Fibroblast of lung (primary cell): ENCODE results near the gene AMDHD2. TPM values are rescaled to one million over a fixed set of nuclear protein-coding genes. Genes with fewer than 3 reads are reported as not detected.

ENCODE experiments used
- DNase-seq, 2 donors: peaks; one replicate each; pipeline versions ENCODE4 v3.0.0 to v3.0.0-alpha.2; 2010; ENCODE audit warnings: low read depth in 2 of 2
- H2AFZ ChIP-seq: 2 replicates; pipeline ENCODE4 v1.5.1; 2012; ENCODE audit warnings: low read length, control low read depth, inconsistent platforms
- H3K27ac ChIP-seq: 2 replicates; pipeline ENCODE4 v1.5.1; 2011; ENCODE audit warnings: low read length, control low read depth; ENCODE audit not compliant: insufficient read depth
- H3K27me3 ChIP-seq: 2 replicates; pipeline ENCODE4 v1.5.1; 2011; ENCODE audit warnings: mild to moderate bottlenecking, low read length; ENCODE audit not compliant: control insufficient read depth, insufficient read depth
- H3K36me3 ChIP-seq: 2 replicates; pipeline ENCODE4 v1.5.1; 2011; ENCODE audit warnings: low read length; ENCODE audit not compliant: control insufficient read depth, insufficient read depth
- H3K4me1 ChIP-seq: 2 replicates; pipeline ENCODE4 v1.5.1; 2011; ENCODE audit warnings: low read length; ENCODE audit not compliant: control insufficient read depth, insufficient read depth; ENCODE audit errors: extremely low read depth
- H3K4me2 ChIP-seq: 2 replicates; pipeline ENCODE4 v1.5.1; 2011; ENCODE audit warnings: low read length, control low read depth; ENCODE audit not compliant: insufficient read depth; ENCODE audit errors: extremely low read depth
- H3K4me3 ChIP-seq, 4 experiments: fragments of 200-600 bp in 1 of 4; sonication (generic) in 1 of 4; replicated peaks in 1 of 4; 2 replicates each; pipeline ENCODE4 v1.5.1; 2011 to 2016; ENCODE audit warnings: low read length in 4 of 4, low read depth in 3 of 4, mild to moderate bottlenecking in 3 of 4, control low read depth in 2 of 4, inconsistent platforms in 1 of 4, mixed read lengths in 1 of 4; ENCODE audit not compliant: insufficient read depth in 1 of 4; ENCODE audit errors: control extremely low read depth in 1 of 4
- H3K79me2 ChIP-seq: 2 replicates; pipeline ENCODE4 v1.5.1; 2012; ENCODE audit warnings: mild to moderate bottlenecking, low read length, inconsistent platforms; ENCODE audit not compliant: control insufficient read depth, insufficient read depth
- H3K9ac ChIP-seq: 2 replicates; pipeline ENCODE4 v1.5.1; 2011; ENCODE audit warnings: mild to moderate bottlenecking, low read length, control low read depth; ENCODE audit not compliant: insufficient read depth
- H3K9me3 ChIP-seq: 2 replicates; pipeline ENCODE4 v1.5.1; 2012; ENCODE audit warnings: low read depth, low read length; ENCODE audit not compliant: control insufficient read depth, insufficient read depth
- H4K20me1 ChIP-seq: 2 replicates; pipeline ENCODE4 v1.5.1; 2011; ENCODE audit warnings: low read length; ENCODE audit not compliant: control insufficient read depth, insufficient read depth; ENCODE audit errors: extremely low read depth
- CTCF ChIP-seq, 2 donors: IDR thresholded peaks in 1 of 2; conservative IDR thresholded peaks in 1 of 2; 1 replicate in 1 of 2; 2 replicates in 1 of 2; pipeline ENCODE4 v1.5.1; 2011 to 2012; ENCODE audit warnings: low read length in 2 of 2, control low read depth in 1 of 2, inconsistent platforms in 1 of 2, low read depth in 1 of 2, mild to moderate bottlenecking in 1 of 2
- EZH2 ChIP-seq: IDR thresholded peaks from 2 replicates; pipeline ENCODE4 v1.5.1; 2012; ENCODE audit warnings: low read length, control low read depth, mild to moderate bottlenecking; ENCODE audit errors: missing control alignments
- polyA plus RNA-seq, 2 donors: library from polyadenylated mRNA; depleted of rRNA in 1 of 2; stranded (reverse) in 1 of 2; unstranded in 1 of 2; fragments of >200 nt; gene quantifications; 2 replicates each; pipeline ENCODE4 v1.2.1, GENCODE V29; 2011 to 2012; ENCODE audit warnings: missing spikeins in 1 of 2
- total RNA-seq: library from RNA; depleted of rRNA; stranded (reverse); fragments of >200 nt; gene quantifications from 2 replicates; pipeline ENCODE4 v1.2.1, GENCODE V29; 2014

AMDHD2 gene
- total and polyA plus RNA-seq, 2 donors (not counting 1 experiment from before 2014, with no cell fraction given), result 10.8 to 37.2 TPM

GRCh38 chr16:2527071-2527783, 7.1 kb downstream of the AMDHD2 start:
- Histone ChIP-seq H3K27me3 (no peaks in the 10 kb centered on the region), H3K27ac (no peak overlapping the region), H3K4me2 (no peak overlapping the region), H3K9me3 (no peaks in the 10 kb centered on the region), H3K36me3 (peaks cover 44% of the 10 kb centered on the region), H2AFZ (no peak overlapping the region), H4K20me1 (no peaks in the 10 kb centered on the region), H3K79me2 (peaks cover 1% of the 10 kb centered on the region), H3K4me1 (peaks cover 4% of the 10 kb centered on the region), H3K4me3 (no peak overlapping the region), H3K9ac (no peak overlapping the region)
- no peak for DNase-seq
- no peak for TF ChIP-seq CTCF (conservative IDR thresholded peaks at IDR 0.05 in 1 of 2, IDR thresholded peaks at IDR 0.05 in 1 of 2; ENCODE audit: low read depth in 1 of 2, low read length in 2 of 2)
- TF ChIP-seq EZH2, result no peak

- DNase-seq, result no peak
- peaks cover 1% of the 10 kb centered on the region for H3K79me2 ChIP-seq
- no peaks in the 10 kb centered on the region for H3K9me3 ChIP-seq
- H3K36me3 ChIP-seq, result peaks cover 44% of the 10 kb centered on the region
- H3K4me3 ChIP-seq, result no peak overlapping the region
- H4K20me1 ChIP-seq, result no peaks in the 10 kb centered on the region
- peaks cover 5% of the 10 kb centered on the region for H3K4me1 ChIP-seq
- no peak overlapping the region for H3K9ac ChIP-seq
- no peak overlapping the region for H3K4me2 ChIP-seq
- no peak for TF ChIP-seq CTCF (conservative IDR thresholded peaks at IDR 0.05 in 1 of 2, IDR thresholded peaks at IDR 0.05 in 1 of 2; ENCODE audit: low read depth in 1 of 2, low read length in 2 of 2)
- TF ChIP-seq EZH2, result no peak
- no peak overlapping the region for H2AFZ ChIP-seq
- H3K27me3 ChIP-seq, result no peaks in the 10 kb centered on the region
- no peak overlapping the region for H3K27ac ChIP-seq
These were observed 7.6 kb downstream of the AMDHD2 start for GRCh38 chr16:2527784-2528100.

GRCh38 chr16:2528161-2529060, 8.2 kb downstream of the AMDHD2 start:
- no peak overlapping the region for H3K27ac ChIP-seq
- H3K4me2 ChIP-seq, result no peak overlapping the region
- no peak overlapping the region for H3K4me3 ChIP-seq
- no peaks in the 10 kb centered on the region for H3K27me3 ChIP-seq
- peaks cover 8% of the 10 kb centered on the region for H3K4me1 ChIP-seq
- H2AFZ ChIP-seq, result no peak overlapping the region
- no peaks in the 10 kb centered on the region for H3K9me3 ChIP-seq
- H4K20me1 ChIP-seq, result no peaks in the 10 kb centered on the region
- DNase-seq, result no peak
- no peak for TF ChIP-seq CTCF (conservative IDR thresholded peaks at IDR 0.05 in 1 of 2, IDR thresholded peaks at IDR 0.05 in 1 of 2; ENCODE audit: low read depth in 1 of 2, low read length in 2 of 2)
- no peak for TF ChIP-seq EZH2
- H3K9ac ChIP-seq, result no peak overlapping the region
- peaks cover 38% of the 10 kb centered on the region for H3K36me3 ChIP-seq
- peaks cover under 1% of the 10 kb centered on the region for H3K79me2 ChIP-seq
